HG03103 (cell line): Measurements from ENCODE around the gene CIAO3.
"Not testable (repeated sequence)": the region's sequence is repeated elsewhere in the genome, so short reads cannot be mapped to it uniquely, and the experiment has no call there.

ENCODE experiments used
- ATAC-seq: cut with Tn5 transposase; IDR thresholded peaks from one replicate; pipeline ENCODE4 v1.9.1; 2021; ENCODE audit warnings: low read depth; ENCODE audit not compliant: unreplicated experiment

The CIAO3 gene

DNA sequence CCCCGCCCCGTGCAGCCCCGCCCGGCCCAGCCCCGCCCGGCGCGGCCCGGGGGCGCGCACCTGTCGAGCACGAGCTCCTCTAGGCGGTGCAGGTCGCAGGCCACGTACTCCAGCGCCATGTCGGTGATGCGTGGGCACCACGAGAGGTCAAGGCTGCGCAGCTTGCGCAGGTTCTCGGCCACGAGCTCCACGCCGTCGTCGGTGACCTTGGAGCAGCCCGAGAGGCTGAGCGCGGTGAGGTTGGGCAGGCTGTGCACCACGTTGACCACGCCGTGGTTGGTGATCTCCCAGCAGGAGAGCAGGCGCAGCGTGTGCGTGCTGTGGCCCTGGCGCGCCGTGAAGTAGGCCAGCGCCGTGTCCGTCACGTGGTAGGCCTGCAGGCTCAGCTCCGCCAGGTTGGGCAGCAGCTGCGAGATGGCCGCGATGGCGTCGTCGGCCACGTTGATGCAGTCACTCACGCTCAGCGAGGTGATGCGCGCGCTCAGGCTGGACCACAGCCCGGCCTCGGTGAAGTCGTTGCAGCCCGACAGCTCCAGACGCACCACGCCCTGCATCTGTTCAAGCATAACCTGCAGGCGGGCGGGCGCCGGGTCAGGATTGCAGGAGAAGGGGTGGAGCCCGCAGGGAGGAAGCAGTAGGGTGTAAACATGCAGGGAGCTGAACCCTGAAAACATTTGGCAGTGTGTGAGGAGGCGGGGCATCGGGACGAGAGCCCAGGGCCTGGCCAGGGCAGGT lies 45.3 kb downstream of the CIAO3 start:
- no peak for ATAC-seq

- ATAC-seq, result no peak
Observed at GRCh38 chr16:694863-695354, 45.9 kb downstream of the CIAO3 start.

DNA sequence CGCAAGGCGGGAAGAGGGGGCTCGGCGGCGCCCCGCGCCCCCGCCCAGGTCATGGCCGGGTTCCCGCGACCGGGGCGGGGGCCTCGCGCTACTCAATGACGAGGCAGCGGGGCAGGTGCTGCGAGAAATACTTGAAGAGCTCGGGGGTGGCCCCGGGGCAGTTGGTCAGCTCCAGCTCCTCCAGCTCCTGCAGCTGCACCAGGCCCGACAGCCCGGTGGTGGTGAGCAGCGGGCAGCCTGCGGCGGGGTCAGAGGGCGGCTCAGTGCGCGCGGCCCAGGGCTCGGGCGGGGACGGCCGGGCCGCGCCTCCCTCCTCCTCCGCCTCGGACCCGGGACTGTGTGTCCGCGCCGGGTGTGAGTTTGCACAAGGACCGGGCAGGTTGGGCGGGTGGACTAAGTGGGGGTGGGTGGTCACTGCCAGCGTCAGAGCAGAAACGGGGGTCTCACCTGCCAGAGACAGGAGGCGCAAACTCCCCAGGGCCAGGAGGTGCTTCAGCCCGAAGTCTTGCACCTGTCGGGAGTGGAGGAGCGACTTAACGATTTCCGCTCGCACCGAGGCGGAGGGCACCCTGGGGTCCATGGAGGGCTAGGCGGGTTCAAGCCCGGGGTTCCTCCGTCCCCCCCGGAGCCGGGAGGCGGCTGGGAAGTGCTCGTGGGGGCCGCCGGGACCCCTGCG lies 46.5 kb downstream of the CIAO3 start:
- ATAC-seq, result no peak

DNA sequence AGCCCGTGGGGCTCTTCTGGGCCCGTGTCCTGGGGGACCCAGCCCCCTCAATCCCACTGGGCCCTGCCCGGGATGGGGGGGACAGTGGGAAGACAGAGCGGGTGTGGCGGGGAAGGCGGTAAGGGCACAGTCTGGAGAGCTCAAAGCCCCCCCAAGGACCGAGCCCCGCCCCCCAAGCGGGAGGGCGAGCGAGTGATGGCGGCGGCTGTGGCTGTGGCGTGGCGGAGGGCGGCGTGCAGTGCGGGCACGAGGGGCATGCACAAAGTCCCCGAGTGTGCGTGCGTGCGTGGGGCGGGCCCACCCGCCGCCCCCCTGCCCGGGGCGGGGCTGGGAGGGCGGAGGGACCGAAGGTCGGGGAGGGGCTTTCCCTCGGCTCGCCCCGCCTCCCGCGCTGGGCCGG lies 47.0 kb downstream of the CIAO3 start:
- ATAC-seq, result no peak

- no peak for ATAC-seq
Observed at GRCh38 chr16:693364-693763, 47.4 kb downstream of the CIAO3 start.

DNA sequence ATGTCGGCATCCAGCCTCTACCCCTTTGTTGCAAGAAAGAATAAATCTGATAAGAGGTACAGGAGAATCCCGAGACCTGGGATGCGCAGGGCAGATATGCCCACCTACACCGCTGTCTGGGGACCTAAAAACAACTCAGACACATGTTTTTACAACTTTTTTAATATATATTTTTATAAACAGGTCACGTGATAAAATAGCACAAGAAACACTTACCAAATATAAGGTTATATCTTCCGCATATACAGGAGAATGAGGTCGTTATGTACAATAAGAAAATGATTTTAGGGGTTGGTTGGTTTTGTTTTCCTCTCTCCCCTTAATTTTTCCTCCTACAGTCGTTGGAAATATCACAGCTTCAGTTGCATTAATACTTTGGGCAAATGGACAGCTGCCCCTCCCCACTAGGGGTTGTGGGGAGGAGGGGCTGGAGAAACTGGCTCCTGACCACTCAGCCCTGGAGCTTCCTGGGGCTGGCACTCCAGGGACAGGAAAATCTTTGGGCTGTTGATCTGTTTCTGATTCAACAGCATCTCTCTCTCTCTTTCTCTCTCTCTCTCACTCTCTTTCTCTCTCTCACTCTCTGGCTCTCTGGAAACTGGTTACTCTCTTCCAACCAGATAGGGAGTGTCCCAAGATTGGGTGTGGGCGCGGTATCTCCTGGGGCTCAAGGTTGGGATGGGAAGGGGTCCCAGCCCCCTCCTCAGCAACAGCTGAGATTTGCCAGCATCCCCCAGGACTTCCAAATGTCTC lies 48.3 kb downstream of the CIAO3 start:
- ATAC-seq, result no peak

GRCh38 chr16:691242-691641 lies 49.6 kb downstream of the CIAO3 start:
- not testable (repeated sequence) for ATAC-seq

DNA sequence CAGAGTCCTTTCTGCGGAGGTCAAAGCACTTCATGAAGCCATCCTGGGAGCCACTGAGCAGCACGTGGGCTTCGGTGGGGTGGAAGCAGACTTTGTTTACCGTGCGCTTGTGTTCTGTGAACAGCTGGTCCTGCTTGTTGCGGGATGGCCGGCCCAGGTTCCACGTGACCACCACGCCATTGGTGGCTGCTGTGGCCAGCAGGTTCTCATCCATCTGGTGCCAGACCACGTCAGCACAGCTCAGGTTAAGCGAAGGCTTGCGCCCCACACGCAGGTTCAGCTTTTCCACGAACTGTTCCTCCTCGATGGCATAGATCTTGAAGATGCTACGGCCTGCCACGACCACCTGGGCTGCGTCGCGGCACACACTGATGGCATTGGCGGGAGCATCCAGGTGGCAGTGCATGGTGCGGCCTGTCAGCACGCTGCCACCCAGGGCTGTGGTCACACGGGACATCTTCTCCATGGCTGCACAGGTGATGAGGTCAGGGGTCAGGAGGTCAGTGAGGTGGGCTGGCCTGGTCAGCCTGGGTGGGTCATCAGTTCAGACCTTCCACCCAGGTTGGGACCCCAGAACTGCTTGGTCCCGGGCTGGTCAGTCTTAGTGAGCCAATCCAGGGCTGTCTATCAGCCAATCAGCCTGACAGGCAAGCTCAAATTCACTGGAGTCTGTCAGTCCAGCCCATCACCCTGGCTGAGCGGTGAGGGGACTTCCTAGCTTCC lies 51.5 kb downstream of the CIAO3 start:
- no peak for ATAC-seq

DNA sequence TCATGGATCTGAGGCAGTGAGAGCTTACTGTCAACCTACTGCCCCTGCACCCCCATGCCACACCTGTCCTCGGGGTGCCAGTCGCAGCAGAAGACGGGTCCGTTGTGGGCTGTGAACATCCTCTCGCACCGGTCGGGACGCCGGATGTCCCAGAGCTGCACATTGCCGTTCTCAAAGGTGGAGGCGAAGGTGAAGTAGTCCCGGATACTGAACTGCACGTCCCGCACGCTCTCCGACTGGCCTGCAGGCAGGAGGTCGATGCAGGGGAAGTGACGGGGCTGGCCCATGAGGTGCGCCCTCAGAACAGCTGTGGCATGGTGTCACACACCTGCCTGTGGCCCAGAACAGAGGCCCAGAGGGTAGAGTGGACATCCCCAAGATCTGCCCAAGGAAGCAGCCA lies 53.3 kb downstream of the CIAO3 start:
- ATAC-seq, result no peak

- ATAC-seq, result no peak
Observed at GRCh38 chr16:686459-687260, 54.1 kb downstream of the CIAO3 start.

DNA sequence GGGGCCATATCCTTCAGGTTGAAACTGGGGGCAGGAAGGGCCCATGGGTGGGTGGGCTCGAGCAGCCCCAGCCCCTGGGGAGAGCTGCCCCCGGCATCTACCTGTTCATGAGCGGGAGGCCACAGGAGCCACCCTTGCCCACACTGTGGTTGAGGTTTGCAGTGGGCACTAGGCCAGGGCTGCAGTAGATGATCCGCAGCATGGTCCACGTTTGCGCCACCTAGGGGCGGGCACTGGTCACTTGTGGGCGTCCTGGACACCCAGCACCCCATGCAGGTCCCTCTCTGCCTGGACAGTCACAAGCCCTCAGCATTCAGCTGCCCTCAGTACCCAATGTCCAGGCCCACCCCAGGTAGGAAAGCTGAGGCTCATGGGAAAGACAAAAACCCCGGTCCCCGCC lies 54.8 kb downstream of the CIAO3 start:
- no peak for ATAC-seq

GRCh38 chr16:684961-685696 lies 55.7 kb downstream of the CIAO3 start:
- no peak for ATAC-seq

GRCh38 chr16:684071-684794 lies 56.6 kb downstream of the CIAO3 start, which contains the start of gene JMJD8:
TSS of gene JMJD8 (minus strand) at chr16:684334. CDS start at chr16:684319, 15 bp downstream.
- peak; percentile 48 for ATAC-seq

DNA sequence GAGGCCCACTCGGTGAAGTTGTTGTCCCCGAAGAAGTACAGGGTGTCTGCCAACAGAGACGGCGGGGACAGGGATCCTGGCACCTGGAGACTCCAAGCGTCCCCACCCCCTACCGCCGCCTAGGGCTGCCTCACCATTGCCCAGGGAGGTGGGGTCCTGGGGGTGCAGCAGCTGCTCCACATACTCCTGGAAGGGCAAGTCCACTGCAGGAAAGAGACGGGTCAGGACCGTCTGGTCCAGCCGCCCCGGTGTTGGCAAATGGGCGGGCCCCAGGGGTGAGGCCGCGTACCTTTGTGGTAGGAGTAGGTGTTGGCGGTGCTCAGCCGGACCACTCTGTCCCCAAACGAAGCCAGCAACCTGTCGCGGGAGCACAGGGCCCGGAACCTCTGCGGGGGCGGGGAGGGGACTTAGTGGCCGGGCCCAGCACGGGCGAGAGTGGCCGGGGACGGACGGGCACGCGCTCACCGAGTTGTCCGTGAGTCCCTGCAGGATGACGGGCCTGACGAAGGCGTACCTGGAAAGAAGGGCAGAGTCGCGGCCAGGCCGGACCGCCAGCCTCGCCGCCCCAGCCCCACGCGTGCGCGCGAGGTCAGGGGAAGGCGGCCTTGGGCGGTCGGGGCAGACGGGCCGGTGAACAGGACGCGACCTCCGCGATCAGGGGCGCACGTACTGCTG lies 57.3 kb downstream of the CIAO3 start:
- ATAC-seq, result no peak

DNA sequence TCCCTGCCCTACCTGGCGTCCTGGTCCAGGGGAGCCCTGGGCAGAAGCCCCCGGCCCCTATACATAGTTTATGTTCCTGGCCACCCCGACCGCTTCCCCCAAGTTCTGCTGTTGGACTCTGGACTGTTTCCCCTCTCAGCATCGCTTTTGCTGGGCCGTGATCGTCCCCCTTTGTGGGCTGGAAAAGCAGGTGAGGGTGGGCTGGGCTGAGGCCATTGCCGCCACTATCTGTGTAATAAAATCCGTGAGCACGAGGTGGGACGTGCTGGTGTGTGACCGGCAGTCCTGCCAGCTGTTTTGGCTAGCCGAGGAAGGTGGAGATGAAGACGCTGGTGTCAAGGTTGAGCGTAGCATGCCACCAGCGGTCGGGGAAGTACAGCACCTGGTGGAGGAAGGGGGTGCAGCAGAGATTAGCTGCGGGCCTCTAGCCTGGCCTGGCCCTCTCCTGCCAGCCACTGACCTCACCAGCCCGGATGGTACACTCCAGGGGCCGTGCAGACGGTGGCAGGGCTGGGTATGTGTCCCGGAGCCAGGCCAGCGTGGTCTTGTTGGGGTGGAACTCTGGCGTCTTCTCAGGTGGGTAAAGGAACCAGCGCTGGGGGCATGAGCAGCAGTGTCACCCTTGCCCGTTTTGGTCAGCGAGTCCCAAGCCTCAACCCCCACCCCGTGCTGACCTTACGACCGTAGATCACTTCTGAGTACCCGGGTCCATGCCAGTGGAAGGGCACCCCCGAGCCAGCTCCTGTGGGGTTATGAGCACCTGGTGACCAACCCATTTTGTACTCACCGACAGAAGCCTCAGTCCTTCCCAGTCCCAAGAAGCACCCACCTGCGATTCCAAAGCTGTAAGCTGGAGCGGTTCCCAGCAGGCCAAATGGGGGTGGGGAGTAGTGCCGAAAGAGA lies 58.1 kb downstream of the CIAO3 start:
- ATAC-seq, result no peak

DNA sequence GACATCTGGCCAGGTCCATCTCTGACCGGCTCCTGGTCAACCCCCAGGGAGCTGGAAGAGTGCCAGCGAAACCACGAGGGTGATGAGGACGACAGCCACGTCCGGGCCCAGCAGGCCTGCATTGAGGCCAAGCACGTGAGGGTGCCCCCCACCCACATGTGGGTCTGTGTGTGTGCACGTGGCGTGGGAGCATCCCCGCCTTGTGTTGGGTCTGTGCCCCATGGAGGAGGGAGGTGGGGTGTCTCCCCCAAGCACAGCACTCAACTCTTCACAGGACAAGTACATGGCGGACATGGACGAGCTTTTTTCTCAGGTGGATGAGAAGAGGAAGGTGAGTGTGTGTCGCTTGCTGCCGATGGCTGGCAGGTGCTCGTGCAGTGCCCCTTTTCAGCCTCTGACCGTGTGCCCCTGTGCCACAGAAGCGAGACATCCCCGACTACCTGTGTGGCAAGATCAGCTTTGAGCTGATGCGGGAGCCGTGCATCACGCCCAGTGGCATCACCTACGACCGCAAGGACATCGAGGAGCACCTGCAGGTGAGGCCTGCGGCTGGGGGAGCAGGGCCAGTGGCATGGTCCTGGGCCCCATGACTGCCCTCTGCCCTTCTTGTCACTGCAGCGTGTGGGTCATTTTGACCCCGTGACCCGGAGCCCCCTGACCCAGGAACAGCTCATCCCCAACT lies 58.9 kb downstream of the CIAO3 start:
- ATAC-seq, result no peak
